GM12878 (cell line): ENCODE measurements around the gene TFF1. TPM values are rescaled to one million over a fixed set of nuclear protein-coding genes. Genes with fewer than 3 reads are reported as not detected.

ENCODE experiments used
- ATAC-seq: fragments of 200-7000 bp; cut with Tn5 transposase; 3 replicates; pipeline ENCODE4 v1.9.1; 2020; ENCODE audit warnings: mild to moderate bottlenecking, moderate library complexity
- BruUV-seq: library from RNA; stranded (reverse); fragments of 400-500 nt; replicated peaks from 2 replicates; lab custom pipeline; 2021; lab: Mats Ljungman, UMichigan
- CTCF ChIA-PET: fragments of 300-600 bp; sonication (Branson Sonifier 250); formaldehyde crosslinking; extraction: SDS; loops from one replicate; lab custom pipeline; 2021; ENCODE audit warnings: inconsistent platforms; lab: Yijun Ruan, JAX
- POLR2A ChIA-PET: fragments of 350-600 bp; formaldehyde crosslinking; extraction: SDS; loops from one replicate; lab custom pipeline; 2021; ENCODE audit warnings: inconsistent platforms; lab: Charles Lee
- RAD21 ChIA-PET: fragments of 300-600 bp; sonication (Branson Sonifier 250); formaldehyde crosslinking; loops from one replicate; lab custom pipeline; 2023; ENCODE audit warnings: antibody characterized with exemption; ENCODE audit not compliant: unreplicated experiment; lab: Charles Lee
- SMC1A ChIA-PET: fragments of 300-600 bp; sonication (Branson Sonifier 250); formaldehyde crosslinking; loops from one replicate; lab custom pipeline; 2023; ENCODE audit not compliant: unreplicated experiment, uncharacterized antibody; lab: Charles Lee
- DNase-seq: peaks from one replicate; pipeline ENCODE4 v3.0.0-alpha.2; 2011; ENCODE audit warnings: low read depth, low spot score
- FAIRE-seq: peaks from 3 replicates; lab custom pipeline; 2011; peaks lifted over from hg19 to GRCh38; lab: Jason Lieb, UNC
- H2AFZ ChIP-seq: 2 replicates; pipeline ENCODE4 v1.6.0; 2011; ENCODE audit warnings: low read depth, low read length, control low read depth; ENCODE audit not compliant: control insufficient read depth
- H3K27ac ChIP-seq: 2 replicates; pipeline ENCODE4 v1.5.1; 2011; ENCODE audit warnings: control low read depth; ENCODE audit not compliant: control insufficient read depth, insufficient read depth
- H3K27me3 ChIP-seq, 2 experiments: replicated peaks in 1 of 2; 2 replicates each; pipeline versions ENCODE4 v1.6.0 to v1.6.1; 2011; ENCODE audit warnings: low read length in 1 of 2; ENCODE audit not compliant: control insufficient read depth in 2 of 2, insufficient read depth in 2 of 2
- H3K36me3 ChIP-seq, 2 experiments: 2 replicates each; pipeline ENCODE4 v1.5.1; 2011; ENCODE audit warnings: low read length in 1 of 2; ENCODE audit not compliant: control insufficient read depth in 2 of 2, insufficient read depth in 2 of 2
- H3K4me1 ChIP-seq: 2 replicates; pipeline ENCODE4 v1.6.1; 2011; ENCODE audit warnings: mild to moderate bottlenecking, low read length, moderate library complexity, mixed read lengths; ENCODE audit not compliant: control insufficient read depth, insufficient read depth
- H3K4me2 ChIP-seq: 2 replicates; pipeline ENCODE4 v1.6.0; 2011; ENCODE audit warnings: control low read depth; ENCODE audit not compliant: control insufficient read depth, insufficient read depth
- H3K4me3 ChIP-seq: fragments of 200-600 bp; sonication (generic); 2 replicates; pipeline ENCODE4 v1.5.1; 2016
- H3K79me2 ChIP-seq: 2 replicates; pipeline ENCODE4 v1.6.0; 2011; ENCODE audit warnings: low read length; ENCODE audit not compliant: control insufficient read depth, insufficient read depth
- H3K9ac ChIP-seq: 2 replicates; pipeline ENCODE4 v1.8.0; 2011; ENCODE audit warnings: low read length, control low read depth, mixed read lengths; ENCODE audit not compliant: control insufficient read depth, insufficient read depth
- H3K9me3 ChIP-seq: replicated peaks from 3 replicates; pipeline ENCODE4 v1.5.1; 2011; ENCODE audit warnings: mild to moderate bottlenecking, low read length; ENCODE audit not compliant: control insufficient read depth, insufficient read depth
- H4K20me1 ChIP-seq: 2 replicates; pipeline ENCODE4 v1.6.0; 2011; ENCODE audit not compliant: control insufficient read depth, insufficient read depth
- ATF3 ChIP-seq: IDR thresholded peaks from 2 replicates; pipeline ENCODE4 v1.6.1; 2011; ENCODE audit warnings: low read depth, mild to moderate bottlenecking, low read length, moderate library complexity, borderline replicate concordance; ENCODE audit errors: extremely low read depth
- CEBPB ChIP-seq, 2 experiments: fragments of 150-350 bp in 1 of 2; IDR thresholded peaks; 2 replicates each; pipeline ENCODE4 v1.6.1; 2012 to 2014; ENCODE audit warnings: low read depth in 2 of 2, low read length in 2 of 2, borderline replicate concordance in 1 of 2, inconsistent platforms in 1 of 2
- E2F4 ChIP-seq: IDR thresholded peaks from 2 replicates; pipeline ENCODE4 v1.6.1; 2012; ENCODE audit warnings: low read depth, low read length, improper control_type of control experiment
- PAX5 ChIP-seq: IDR thresholded peaks from 2 replicates; pipeline ENCODE4 v1.6.1; 2011; ENCODE audit warnings: low read depth, low read length, borderline replicate concordance
- POLR2AphosphoS2 ChIP-seq: IDR thresholded peaks from 2 replicates; pipeline ENCODE4 v1.6.1; 2011; ENCODE audit warnings: low read depth, mild to moderate bottlenecking, low read length, improper control_type of control experiment, moderate library complexity
- SMAD5 ChIP-seq: IDR thresholded peaks from 2 replicates; pipeline ENCODE4 v1.6.1; 2016; ENCODE audit warnings: antibody characterized with exemption, low read depth
- SMARCA5 ChIP-seq: fragments of 450-650 bp; IDR thresholded peaks from 2 replicates; pipeline ENCODE4 v1.6.1; 2017; ENCODE audit warnings: mild to moderate bottlenecking
- SMC3 ChIP-seq: IDR thresholded peaks from 2 replicates; pipeline ENCODE4 v1.6.1; 2011; ENCODE audit warnings: low read length, improper control_type of control experiment, borderline replicate concordance
- SPI1 ChIP-seq: IDR thresholded peaks from 2 replicates; pipeline ENCODE4 v1.6.1; 2011; ENCODE audit warnings: low read depth, mild to moderate bottlenecking, low read length, moderate library complexity, borderline replicate concordance; ENCODE audit not compliant: insufficient read depth
- YY1 ChIP-seq: IDR thresholded peaks from 2 replicates; pipeline ENCODE4 v1.6.1; 2011; ENCODE audit warnings: low read depth, mild to moderate bottlenecking, low read length
- ZBTB40 ChIP-seq: fragments of 450-650 bp; IDR thresholded peaks from 2 replicates; pipeline ENCODE4 v1.6.1; 2016; ENCODE audit warnings: mild to moderate bottlenecking, moderate library complexity, borderline replicate concordance
- ZNF24 ChIP-seq: fragments of 450-650 bp; IDR thresholded peaks from 2 replicates; pipeline ENCODE4 v1.6.1; 2017; ENCODE audit warnings: antibody characterized with exemption, mild to moderate bottlenecking
- ZNF592 ChIP-seq: fragments of 450-650 bp; IDR thresholded peaks from 2 replicates; pipeline ENCODE4 v1.6.1; 2017; ENCODE audit warnings: mild to moderate bottlenecking, moderate library complexity
- WGBS: methylation state at CpG from one replicate; pipeline ENCODE4 v1.1.6; 2016; ENCODE audit warnings: low lambda C conversion rate; ENCODE audit not compliant: insufficient replicate concordance, insufficient coverage; ENCODE audit errors: missing lambda C conversion rate; 5-methylcytosine and 5-hydroxymethylcytosine counted together
- in situ Hi-C: fragments of 300-500 bp; cut with MboI; formaldehyde crosslinking; loops from 9 replicates; pipeline ENCODE4 v1.14.3; 2018; ENCODE audit warnings: mixed read lengths
- intact Hi-C: fragments of 100-400 bp; cut with micrococcal nuclease; formaldehyde crosslinking; loops from one replicate; pipeline ENCODE4 v1.14.2; 2022; ENCODE audit not compliant: unreplicated experiment
- polyA plus RNA-seq, 11 experiments: library from polyadenylated mRNA; depleted of rRNA in 4 of 11; unstranded in 6 of 11; stranded (reverse) in 5 of 11; fragments of >200 nt; fragmentation: Nextera tagmentation in 4 of 11; fragmentation: Illumina TruSeq in 1 of 11; extraction: Ambion mirVana in 4 of 11; extraction: Trizol in 1 of 11; gene quantifications; 1 replicate in 1 of 11; 2 replicates in 10 of 11; pipeline versions ENCODE4 v1.2.1 to v1.2.3, GENCODE V29; 2011 to 2016; ENCODE audit warnings: inconsistent platforms in 2 of 11, missing spikeins in 2 of 11, low read depth in 1 of 11
- total RNA-seq, 4 experiments: library from RNA; depleted of rRNA in 3 of 4; stranded (reverse); fragments of >200 nt in 3 of 4; fragmentation: Illumina TruSeq in 1 of 4; extraction: Trizol in 1 of 4; gene quantifications; 2 replicates each; pipeline versions ENCODE4 v1.2.1 to v1.2.3, GENCODE V29; 2013 to 2021

The TFF1 gene
- total and polyA plus RNA-seq, 10 of the 15 experiments (the other 5 are each of a cell fraction or from before 2014, with no cell fraction given), result 0.13 TPM; not detected in 9

GRCh38 chr21:42375966-42376337, 9.6 kb upstream of the TFF1 start:
- POLR2A ChIA-PET, result no interaction called here
- intact Hi-C loops (loop anchor here (5.0 kb wide), 1 partner anchor 66 kb away; no protein-coding TSS in a partner anchor), in situ Hi-C loops (loop anchor here (5.0 kb wide), 1 partner anchor 71 kb away; no protein-coding TSS in a partner anchor)
- RAD21 ChIA-PET, result interaction anchor here (1.2 kb wide), 1 partner anchor 161 kb away, joined by 5 read pairs; no protein-coding TSS in a partner anchor
- DNase-seq (no peak), FAIRE-seq (no peak), ATAC-seq (no peak)
- H3K27ac ChIP-seq, result no peak overlapping the region
- H3K9ac ChIP-seq, result no peak overlapping the region
- no peaks in the 10 kb centered on the region for H3K36me3 ChIP-seq
- H3K4me3 ChIP-seq, result no peak overlapping the region
- H3K79me2 ChIP-seq, result no peaks in the 10 kb centered on the region
- H3K9me3 ChIP-seq, result no peaks in the 10 kb centered on the region
- WGBS, result 42% methylated on average over 3 of the region's 3 CpGs
- CTCF ChIA-PET, result interaction anchor here (1.0 to 3.8 kb wide), 2 partner anchors 10 to 46 kb away, joined by 3 to 15 read pairs; no protein-coding TSS in a partner anchor
- no peaks in the 10 kb centered on the region for H3K27me3 ChIP-seq
- SMC1A ChIA-PET, result interaction anchor here (1.0 kb wide), 1 partner anchor 74 kb away, joined by 3 read pairs; no protein-coding TSS in a partner anchor
- H3K4me1 ChIP-seq, result no peaks in the 10 kb centered on the region
- BruUV-seq, result no TSS peak
- H3K4me2 ChIP-seq, result no peak overlapping the region
- H2AFZ ChIP-seq, result no peak overlapping the region
- no peaks in the 10 kb centered on the region for H4K20me1 ChIP-seq
- TF ChIP-seq SMC3, result no peak
- no peak for TF ChIP-seq ZBTB40
- no peak for TF ChIP-seq SPI1
- TF ChIP-seq YY1, result no peak
- no peak for TF ChIP-seq PAX5
- TF ChIP-seq CEBPB (IDR thresholded peaks at IDR 0.05; ENCODE audit: borderline replicate concordance in 1 of 2, low read depth in 2 of 2, low read length in 2 of 2), result no peak
- no peak for TF ChIP-seq SMARCA5
- TF ChIP-seq ATF3, result no peak
- TF ChIP-seq ZNF592, result no peak
- TF ChIP-seq POLR2AphosphoS2, result no peak
- no peak for TF ChIP-seq E2F4
- no peak for TF ChIP-seq SMAD5
- TF ChIP-seq ZNF24, result no peak
